ENCODE results near the gene CBFA2T2. TPM values are rescaled to one million over a fixed set of nuclear protein-coding genes. Genes with fewer than 3 reads are reported as not detected.
"Not testable (repeated sequence)": the region's sequence is repeated elsewhere in the genome, so short reads cannot be mapped to it uniquely, and the experiment has no call there.

The CBFA2T2 gene
- polyA plus RNA-seq, 3 donors = 4.1 to 5.8 (median 4.3) TPM

DNA sequence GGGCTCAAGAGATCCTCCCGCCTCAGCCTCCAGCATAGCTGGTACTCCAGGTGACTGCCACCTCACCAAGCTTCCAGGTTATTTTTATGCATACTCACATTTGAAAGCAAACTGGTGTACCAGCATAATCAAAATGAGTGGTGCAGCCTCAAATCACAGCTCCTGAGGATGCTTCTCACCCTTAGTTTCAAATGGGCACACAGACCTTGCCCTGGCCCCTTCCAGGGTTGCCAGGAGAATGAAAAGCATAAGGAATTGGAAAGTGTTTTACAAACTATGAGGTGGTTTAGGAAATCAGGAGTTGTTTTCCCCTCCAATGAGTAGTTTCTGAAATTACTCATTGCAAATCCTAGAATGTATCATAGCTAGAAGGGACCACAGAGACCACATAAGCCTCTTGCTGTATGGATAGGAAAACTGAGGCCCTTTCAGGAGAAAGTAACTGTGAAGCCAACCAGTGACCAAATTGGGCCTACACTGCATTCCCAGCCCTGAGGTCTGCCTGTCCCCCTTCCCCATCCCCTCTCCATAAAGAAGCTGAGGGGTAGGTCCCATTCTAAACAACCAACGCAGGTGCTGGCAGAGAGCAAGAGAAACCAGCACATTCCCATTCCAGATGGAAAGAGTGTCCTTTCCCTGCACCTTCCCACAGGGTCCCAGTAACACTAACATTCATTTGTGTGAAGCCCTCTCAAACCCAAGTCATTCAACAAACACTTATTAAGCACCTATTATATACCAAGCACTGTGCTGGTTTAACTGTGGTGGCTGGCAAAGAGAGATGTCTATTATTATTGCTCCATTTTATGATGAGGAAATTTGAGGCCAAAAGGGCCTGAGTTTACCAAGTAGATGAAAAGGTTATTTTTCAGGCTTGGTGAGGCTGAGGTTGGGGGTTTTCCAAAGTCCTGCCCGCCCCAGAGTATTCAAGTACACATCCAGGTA is 198.4 kb downstream of the CBFA2T2 start:
- WGBS, 3 donors = 80 to 95% (median 91%) methylated on average over 3 of the region's 3 CpGs
- H3K27ac ChIP-seq (ENCODE audit: low read depth, low read length) = no peak overlapping the region

DNA sequence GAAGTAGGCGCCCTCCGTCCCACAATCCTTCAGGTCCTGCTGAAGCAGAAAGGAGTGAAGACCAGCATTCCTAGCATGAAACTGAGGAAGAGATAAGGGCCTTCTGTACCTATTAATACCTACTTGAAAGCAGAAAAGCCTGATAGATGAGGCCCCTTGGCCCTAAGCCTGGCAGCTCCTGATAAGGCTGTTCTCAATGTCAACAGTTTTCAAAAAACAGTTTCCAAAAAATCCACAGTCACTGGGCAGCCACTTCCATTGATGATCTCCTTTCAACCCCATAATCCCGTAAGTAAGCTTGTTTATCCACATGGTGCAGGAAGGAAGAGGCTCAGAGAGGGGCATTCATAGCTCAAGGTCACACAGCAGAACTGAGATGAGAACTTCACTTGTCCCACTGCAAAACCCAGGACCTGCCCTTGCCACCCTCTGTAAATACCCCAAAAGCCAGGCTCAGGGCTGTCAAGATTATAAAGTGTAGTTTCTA is 199.1 kb downstream of the CBFA2T2 start:
- H3K27ac ChIP-seq (ENCODE audit: low read depth, low read length) = no peak overlapping the region

DNA sequence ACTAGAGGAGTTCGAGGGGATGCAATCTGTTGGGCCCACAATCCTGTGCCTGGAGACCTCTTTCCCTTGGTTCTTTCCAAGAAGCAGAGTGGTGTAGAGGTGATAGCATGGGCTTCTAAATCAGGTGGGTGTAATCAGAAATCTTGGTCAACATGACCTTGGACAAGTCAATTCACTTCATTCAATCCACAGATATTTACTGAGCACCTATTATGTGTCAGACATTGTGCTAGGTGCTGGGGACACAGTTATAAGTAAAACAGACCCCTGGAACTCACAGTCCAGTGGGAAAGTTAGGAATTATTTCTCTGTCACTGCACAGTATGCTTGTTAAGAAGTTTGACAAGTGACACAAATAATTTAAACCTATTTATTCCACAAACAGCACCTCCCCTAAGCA is 199.6 kb downstream of the CBFA2T2 start:
- WGBS, 3 donors = 88 to 97% (median 95%) methylated on average over 1 of the region's 1 CpG
- H3K27ac ChIP-seq (ENCODE audit: low read depth, low read length) = no peak overlapping the region

More for the DNA sequence above, 199.1 kb downstream of the CBFA2T2 start:
- 62 to 88% (median 86%) methylated on average over 3 of the region's 3 CpGs for WGBS, 3 donors

DNA sequence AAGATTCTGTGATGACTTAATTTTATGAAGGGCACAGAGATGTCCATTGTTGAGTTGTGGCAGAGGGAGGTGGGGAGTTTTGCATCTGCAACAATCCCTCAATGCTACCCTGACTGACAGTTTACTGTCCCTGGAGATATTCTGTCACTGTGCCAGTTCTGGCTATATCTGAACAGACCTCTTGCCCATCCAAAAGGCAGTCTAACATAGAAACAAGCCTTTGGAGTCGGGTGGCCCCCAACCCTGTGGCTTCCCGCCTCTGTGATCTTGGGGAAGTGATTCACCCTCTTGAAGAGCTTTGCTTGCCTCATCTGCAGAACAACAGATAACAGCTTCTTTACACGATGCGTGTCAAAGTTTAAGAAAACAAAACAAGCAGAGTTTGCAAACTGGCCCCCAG is 200.1 kb downstream of the CBFA2T2 start:
- 30 to 69% (median 37%) methylated on average over 4 of the region's 4 CpGs for WGBS, 3 donors

DNA sequence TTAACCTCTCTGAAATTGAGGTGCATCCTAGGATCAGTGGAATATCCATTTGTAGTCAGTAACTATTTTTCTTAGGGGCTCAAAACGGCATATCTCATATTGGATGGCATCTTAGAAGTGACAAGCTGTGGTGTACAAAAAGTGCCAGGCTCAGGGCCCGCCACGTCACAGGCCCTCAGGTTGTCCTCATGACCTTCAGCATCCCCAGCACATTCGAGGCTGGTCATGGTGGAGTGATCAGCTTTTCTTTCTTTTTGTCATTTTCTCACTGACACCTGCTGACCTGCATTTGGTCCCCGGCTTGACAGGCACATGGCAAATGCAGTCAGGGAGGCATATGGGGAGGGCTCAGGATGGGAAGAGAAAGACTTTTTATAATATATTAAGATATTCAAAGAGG is 203.4 kb downstream of the CBFA2T2 start:
- H3K27ac ChIP-seq (ENCODE audit: low read depth, low read length) = no peak overlapping the region
- WGBS, 3 donors = 82 to 88% (median 85%) methylated on average over 5 of the region's 5 CpGs

More for the DNA sequence above, 200.1 kb downstream of the CBFA2T2 start:
- H3K27ac ChIP-seq (ENCODE audit: low read depth, low read length) = no peak overlapping the region

DNA sequence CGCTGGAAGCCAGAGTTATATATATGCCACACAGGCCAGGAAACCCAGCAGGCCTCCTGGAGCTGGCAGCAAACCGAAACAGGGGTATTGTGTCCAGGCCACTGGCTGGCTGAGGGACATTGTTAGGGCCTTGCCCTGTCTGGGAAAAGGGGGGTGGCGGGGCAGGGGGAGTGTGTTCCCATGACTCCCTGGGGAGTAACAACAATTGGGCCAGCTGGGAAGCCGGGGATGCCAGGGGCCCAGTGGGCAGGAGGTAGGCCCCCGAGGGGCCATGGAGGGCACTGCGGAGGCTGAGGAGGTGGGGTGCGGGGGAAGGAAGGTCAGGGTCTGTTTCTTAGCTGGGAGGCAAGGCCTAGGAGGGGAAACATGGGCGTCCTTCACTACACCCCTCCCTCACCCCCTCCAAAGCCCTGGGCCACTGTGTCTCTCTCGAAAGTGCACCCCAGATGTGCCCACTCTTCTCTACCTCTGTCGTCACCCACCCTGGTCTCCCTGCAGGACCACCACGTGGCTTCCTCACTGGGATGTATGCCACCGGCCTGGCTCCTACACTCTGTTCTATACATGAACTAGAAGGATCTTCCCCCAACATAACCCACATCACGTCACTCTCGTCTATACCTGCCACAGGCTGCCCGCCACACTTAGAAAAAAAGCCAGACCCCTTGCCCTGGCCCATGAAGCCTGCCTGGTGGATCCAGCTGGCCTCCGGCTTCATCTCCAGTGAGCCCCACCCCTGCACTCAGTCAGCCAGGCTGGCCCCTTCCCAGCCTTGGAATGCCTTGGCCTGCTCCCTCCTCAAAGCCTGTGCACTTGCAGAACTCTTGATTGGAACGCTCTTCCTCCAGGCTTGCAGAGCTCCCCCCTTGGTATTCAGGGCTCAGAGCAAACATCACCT is 204.1 kb downstream of the CBFA2T2 start:
- 74 to 76% (median 74%) methylated on average over 15 to 17 of the region's 17 CpGs for WGBS, 3 donors
- H3K27ac ChIP-seq (ENCODE audit: low read depth, low read length) = no peak overlapping the region

DNA sequence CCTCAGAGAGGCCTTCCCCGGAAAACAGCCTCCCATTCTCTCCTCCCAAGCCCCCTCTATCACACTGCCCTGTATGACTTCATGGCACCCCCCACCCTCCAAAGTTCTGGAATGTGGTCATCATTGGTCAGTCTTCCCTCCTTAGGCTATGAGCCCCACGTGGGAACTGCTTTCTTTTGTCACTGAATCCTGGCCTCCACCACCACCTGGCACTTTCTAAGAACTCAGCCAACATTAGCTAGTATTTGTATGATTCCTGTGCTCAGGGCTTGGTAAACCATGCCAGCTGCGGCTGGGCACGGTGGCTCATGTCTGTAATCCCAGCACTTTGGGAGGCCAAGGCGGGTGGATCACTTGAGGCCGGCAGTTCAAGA is 204.7 kb downstream of the CBFA2T2 start:
- 75 to 82% (median 79%) methylated on average over 6 of the region's 6 CpGs for WGBS, 3 donors
- no peak overlapping the region for H3K27ac ChIP-seq (ENCODE audit: low read depth, low read length)

DNA sequence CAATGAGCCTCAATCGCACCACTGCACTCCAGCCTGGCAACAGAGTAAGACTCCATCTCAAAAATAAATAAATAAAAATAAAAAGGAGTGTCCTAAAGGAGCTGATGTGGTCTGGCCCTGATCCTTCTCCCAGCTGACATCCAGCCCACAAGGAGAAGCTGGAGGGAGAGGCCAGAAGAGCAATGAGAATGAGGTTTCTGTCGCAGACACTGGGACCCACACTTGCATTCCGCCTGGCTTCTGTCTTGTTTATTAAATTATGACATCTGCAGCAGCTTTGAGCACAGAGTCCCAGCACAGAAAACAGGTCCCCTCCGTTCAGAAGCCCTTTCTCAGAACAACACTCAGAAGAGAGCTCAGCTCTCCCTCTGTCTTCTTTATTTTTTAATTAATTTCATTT is 206.6 kb downstream of the CBFA2T2 start:
- 64 to 88% (median 79%) methylated on average over 4 of the region's 4 CpGs for WGBS, 3 donors
- H3K27ac ChIP-seq (ENCODE audit: low read depth, low read length) = no peak overlapping the region

DNA sequence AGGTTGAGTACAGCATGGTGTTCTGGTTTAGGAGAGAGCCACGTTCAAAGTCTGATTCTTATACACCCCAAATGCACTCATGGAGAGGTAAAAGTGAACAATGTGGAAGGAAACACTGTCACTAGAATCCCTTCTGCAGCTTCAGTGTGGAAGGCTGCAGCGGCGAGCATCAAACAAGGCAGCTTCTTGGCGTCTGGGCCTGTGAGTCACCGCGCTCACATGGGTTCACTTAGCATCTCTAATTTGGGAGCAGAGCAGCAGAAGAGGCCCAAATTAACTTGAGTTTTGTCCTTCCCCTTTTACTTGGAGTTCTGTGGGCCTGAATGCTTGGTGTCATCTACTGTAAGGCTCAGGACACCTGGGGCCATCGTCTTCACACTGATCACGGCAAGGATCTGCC is 207.2 kb downstream of the CBFA2T2 start:
- whole genome bisulfite sequencing, 3 donors = 61 to 80% (median 71%) methylated on average over 8 of the region's 8 CpGs

DNA sequence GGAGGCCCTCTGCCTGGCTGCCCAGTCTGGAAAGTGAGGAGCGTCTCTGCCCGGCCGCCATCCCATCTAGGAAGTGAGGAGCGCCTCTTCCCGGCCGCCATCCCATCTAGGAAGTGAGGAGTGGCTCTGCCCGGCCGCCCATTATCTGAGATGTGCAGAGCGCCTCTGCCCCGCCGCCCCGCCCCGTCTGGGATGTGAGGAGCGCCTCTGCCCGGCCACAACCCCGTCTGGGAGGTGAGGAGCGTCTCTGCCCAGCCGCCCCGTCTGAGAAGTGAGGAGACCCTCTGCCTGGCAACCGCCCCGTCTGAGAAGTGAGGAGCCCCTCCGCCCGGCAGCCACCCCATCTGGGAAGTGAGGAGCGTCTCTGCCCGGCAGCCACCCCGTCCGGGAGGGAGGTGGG is 209.1 kb downstream of the CBFA2T2 start:
- 93 to 100% (median 98%) methylated on average over 1 to 20 of the region's 27 CpGs for WGBS, 3 donors
- not testable (repeated sequence) for H3K27ac ChIP-seq (ENCODE audit: low read depth, low read length)

More for the DNA sequence above, 207.2 kb downstream of the CBFA2T2 start:
- H3K27ac ChIP-seq (ENCODE audit: low read depth, low read length) = no peak overlapping the region

Other genes starting within 250 kb of the CBFA2T2 start
- gene BPIFB1, start 206.9 kb upstream of the CBFA2T2 start, polyA plus RNA-seq = under 1 TPM; 0.22 to 0.60 (median 0.39) TPM
- 10 to 100 TPM; 10.9 to 21.3 (median 20.7) TPM for gene CDK5RAP1, start 88.6 kb upstream of the CBFA2T2 start, polyA plus RNA-seq
- 10 to 100 TPM in 2 of 3 donors, 1 to 10 TPM in 1; 8.1 to 47.4 (median 34.3) TPM for gene SNTA1, start 46.3 kb upstream of the CBFA2T2 start, polyA plus RNA-seq
- gene C20orf144, start 172.2 kb downstream of the CBFA2T2 start, polyA plus RNA-seq = under 1 TPM; 0.05 to 0.11 (median 0.06) TPM
- gene ACTL10, start 176.8 kb downstream of the CBFA2T2 start, polyA plus RNA-seq = 1 to 10 TPM in 1 of 3 donors, under 1 TPM in 2; 0.34 to 3.4 (median 0.61) TPM
- 10 to 100 TPM; 14.6 to 25.7 (median 19.6) TPM for gene NECAB3, start 184.3 kb downstream of the CBFA2T2 start, polyA plus RNA-seq
- gene E2F1, start 196.3 kb downstream of the CBFA2T2 start, polyA plus RNA-seq = 1 to 10 TPM in 2 of 3 donors, under 1 TPM in 1; 0.59 to 2.0 (median 1.3) TPM
- gene PXMP4, start 230.2 kb downstream of the CBFA2T2 start, polyA plus RNA-seq = 1 to 10 TPM; 3.1 to 4.8 (median 4.6) TPM
- gene ZNF341, start 241.9 kb downstream of the CBFA2T2 start, polyA plus RNA-seq = 1 to 10 TPM; 1.4 to 2.0 (median 1.9) TPM